Measurements from ENCODE around the gene SAMD4A.

DNA sequence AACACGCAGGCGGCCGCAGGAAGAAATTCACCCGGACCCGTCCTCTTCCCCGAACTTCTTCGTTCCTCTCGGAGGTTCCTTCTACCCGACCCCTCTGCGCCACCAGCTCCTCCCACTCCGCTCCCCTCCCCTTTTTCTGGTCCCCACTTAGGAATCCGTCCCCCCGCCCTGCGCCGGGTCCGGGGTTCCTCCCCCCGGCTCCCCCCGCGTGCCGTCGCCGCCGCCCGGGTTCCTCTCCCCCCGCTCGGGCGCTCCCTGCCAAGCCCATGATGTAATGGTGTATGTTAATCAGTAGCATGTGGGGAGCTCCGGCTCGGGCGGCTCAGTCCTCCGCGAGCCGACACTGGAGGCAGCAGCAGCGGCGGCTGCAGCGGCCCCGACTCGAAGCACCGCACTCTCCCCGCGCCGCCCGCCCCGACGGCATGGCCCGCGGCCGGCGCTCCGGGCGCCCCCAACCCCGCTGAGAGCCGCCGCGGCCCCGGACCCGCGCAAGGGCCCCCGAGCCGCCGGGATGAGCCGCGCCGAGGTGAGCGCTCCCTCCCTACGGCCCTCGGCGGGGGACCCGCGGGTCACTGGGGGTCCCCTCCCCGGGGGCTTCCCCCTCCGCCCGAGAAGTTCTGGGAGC is 1.0 kb upstream of the SAMD4A start:
- TF ChIP-seq ZNF274 (IDR thresholded peaks at IDR 0.05; ENCODE audit: low read depth, low read length) (no peak), SUZ12 (IDR thresholded peaks at IDR 0.05; ENCODE audit: extremely low read depth, insufficient read depth, insufficient read length) (no peak), YY1 (IDR thresholded peaks at IDR 0.05; ENCODE audit: insufficient read depth, insufficient read length) (no peak)
